HCT116 (cell line): Measurements from ENCODE around the gene PER2. TPM values are rescaled to one million over a fixed set of nuclear protein-coding genes. Genes with fewer than 3 reads are reported as not detected.

Experiments used
- ATAC-seq: fragments of 200-7000 bp; cut with Tn5 transposase; 2 replicates; pipeline ENCODE4 v1.9.1; 2020; ENCODE audit warnings: mild to moderate bottlenecking, moderate library complexity
- BruUV-seq: library from RNA; stranded (reverse); fragments of 400-500 nt; replicated peaks from 2 replicates; lab custom pipeline; 2021; lab: Mats Ljungman, UMichigan
- CTCF ChIA-PET: fragments of 300-600 bp; sonication (Branson Sonifier 250); formaldehyde crosslinking; loops from one replicate; lab custom pipeline; 2021; ENCODE audit warnings: antibody characterized with exemption; lab: Charles Lee
- POLR2A ChIA-PET: fragments of 300-600, 350-600 bp; sonication (Branson Sonifier 250); formaldehyde crosslinking; loops from one replicate; lab custom pipeline; 2021; ENCODE audit warnings: antibody characterized with exemption; lab: Charles Lee
- RAD21 ChIA-PET, 2 experiments: fragments of 300-600 bp; sonication (Branson Sonifier 250); formaldehyde crosslinking; loops; one replicate each; lab custom pipeline; 2023; ENCODE audit warnings: low total read pairs in 2 of 2; ENCODE audit not compliant: uncharacterized antibody in 2 of 2, unreplicated experiment in 2 of 2, low non-redundant PET in 1 of 2; lab: Charles Lee
- DNase-seq: peaks from one replicate; pipeline ENCODE4 v3.0.0-alpha.2; 2010; ENCODE audit warnings: low read depth, low spot score
- H2AFZ ChIP-seq: fragments of 200-600 bp; shearing (Covaris generic), sonication (generic); 2 replicates; pipeline ENCODE4 v1.6.1; 2017; ENCODE audit warnings: low read depth, mixed run types, mixed read lengths, antibody characterized with exemption, low read length; ENCODE audit not compliant: poor library complexity, severe bottlenecking
- H3K27ac ChIP-seq: 2 replicates; pipeline ENCODE4 v1.5.1; 2012; ENCODE audit warnings: low read depth, low read length
- H3K27me3 ChIP-seq: fragments of 200-600 bp; sonication (generic); 2 replicates; pipeline ENCODE4 v1.6.1; 2016; ENCODE audit warnings: mixed run types, low read length, mixed read lengths; ENCODE audit not compliant: insufficient read depth
- H3K36me3 ChIP-seq, 2 experiments: fragments of 200-500 bp in 1 of 2; fragments of 200-600 bp in 1 of 2; sonication (Bioruptor generic) in 1 of 2; sonication (generic) in 1 of 2; 2 replicates each; pipeline versions ENCODE4 v1.5.1 to v1.6.1; 2014 to 2016; ENCODE audit warnings: low read length in 2 of 2, inconsistent platforms in 1 of 2, mixed read lengths in 1 of 2, mixed run types in 1 of 2; ENCODE audit not compliant: insufficient read depth in 2 of 2, control insufficient read depth in 1 of 2
- H3K4me1 ChIP-seq, 2 experiments: fragments of 200-600 bp in 1 of 2; sonication (generic) in 1 of 2; 2 replicates each; pipeline versions ENCODE4 v1.5.1 to v1.6.1; 2012 to 2017; ENCODE audit warnings: low read length in 2 of 2, inconsistent platforms in 1 of 2, mild to moderate bottlenecking in 1 of 2, mixed read lengths in 1 of 2, mixed run types in 1 of 2, moderate library complexity in 1 of 2; ENCODE audit not compliant: insufficient read depth in 2 of 2, control insufficient read depth in 1 of 2
- H3K4me2 ChIP-seq: fragments of 200-600 bp; sonication (generic); 2 replicates; pipeline ENCODE4 v1.6.1; 2017; ENCODE audit warnings: mixed run types, low read length, mixed read lengths
- H3K4me3 ChIP-seq, 2 experiments: fragments of 200-600 bp in 1 of 2; sonication (generic) in 1 of 2; replicated peaks in 1 of 2; 2 replicates each; pipeline ENCODE4 v1.5.1; 2011 to 2016; ENCODE audit warnings: low read length in 2 of 2, control low read depth in 1 of 2, low read depth in 1 of 2, mild to moderate bottlenecking in 1 of 2, mixed read lengths in 1 of 2, mixed run types in 1 of 2
- H3K79me2 ChIP-seq: fragments of 200-600 bp; sonication (generic); 2 replicates; pipeline ENCODE4 v1.6.1; 2017; ENCODE audit warnings: mild to moderate bottlenecking, mixed run types, low read length, moderate library complexity, mixed read lengths; ENCODE audit not compliant: insufficient read depth
- H3K9ac ChIP-seq: fragments of 200-600 bp; sonication (generic); 2 replicates; pipeline ENCODE4 v1.6.1; 2016; ENCODE audit warnings: low read length, mixed read lengths
- H3K9me2 ChIP-seq: fragments of 200-600 bp; sonication (generic), shearing (Covaris generic); 2 replicates; pipeline ENCODE4 v1.6.1; 2017; ENCODE audit warnings: mixed run types, mild to moderate bottlenecking, moderate library complexity; ENCODE audit not compliant: insufficient read depth
- H3K9me3 ChIP-seq, 2 experiments: fragments of 200-500 bp in 1 of 2; fragments of 200-600 bp in 1 of 2; sonication (Bioruptor generic) in 1 of 2; sonication (generic) in 1 of 2; 2 replicates each; pipeline ENCODE4 v1.6.1; 2014 to 2017; ENCODE audit warnings: low read length in 2 of 2, mixed read lengths in 2 of 2, inconsistent platforms in 1 of 2, low read depth in 1 of 2, mild to moderate bottlenecking in 1 of 2, mixed run types in 1 of 2, moderate library complexity in 1 of 2; ENCODE audit not compliant: control insufficient read depth in 1 of 2, insufficient read depth in 1 of 2
- H4K20me1 ChIP-seq: fragments of 200-600 bp; sonication (generic), shearing (Covaris generic); 2 replicates; pipeline ENCODE4 v1.6.1; 2017; ENCODE audit warnings: mixed run types, mild to moderate bottlenecking, moderate library complexity; ENCODE audit not compliant: insufficient read depth
- ATF3 ChIP-seq: IDR thresholded peaks from 2 replicates; pipeline ENCODE4 v1.6.1; 2012
- CEBPB ChIP-seq: IDR thresholded peaks from 2 replicates; pipeline ENCODE4 v1.6.1; 2012; ENCODE audit warnings: low read depth
- CTCF ChIP-seq, 3 experiments: fragments of 200-600 bp in 1 of 3; sonication (generic) in 1 of 3; IDR thresholded peaks in 2 of 3; conservative IDR thresholded peaks in 1 of 3; 2 replicates each; pipeline ENCODE4 v1.5.1; 2012 to 2017; ENCODE audit warnings: low read depth in 2 of 3, low read length in 2 of 3, antibody characterized with exemption in 1 of 3, borderline replicate concordance in 1 of 3, control low read depth in 1 of 3, mild to moderate bottlenecking in 1 of 3, mixed read lengths in 1 of 3, mixed run types in 1 of 3, moderate library complexity in 1 of 3; ENCODE audit not compliant: insufficient read depth in 1 of 3
- EGR1 ChIP-seq: IDR thresholded peaks from 2 replicates; pipeline ENCODE4 v1.6.1; 2012; ENCODE audit warnings: low read depth
- ELF1 ChIP-seq: IDR thresholded peaks from 2 replicates; pipeline ENCODE4 v1.6.1; 2012; ENCODE audit warnings: low read depth, borderline replicate concordance
- EZH2phosphoT487 ChIP-seq: fragments of 200-600 bp; IDR thresholded peaks from 2 replicates; pipeline ENCODE4 v1.6.1; 2018; ENCODE audit warnings: antibody characterized with exemption, borderline replicate concordance
- FOSL1 ChIP-seq: IDR thresholded peaks from 2 replicates; pipeline ENCODE4 v1.6.1; 2012; ENCODE audit warnings: low read depth
- JUND ChIP-seq: IDR thresholded peaks from 2 replicates; pipeline ENCODE4 v1.6.1; 2012
- POLR2A ChIP-seq: IDR thresholded peaks from 2 replicates; pipeline ENCODE4 v1.7.0; 2011; ENCODE audit warnings: borderline replicate concordance; ENCODE audit not compliant: insufficient read depth, insufficient read length; ENCODE audit errors: extremely low read depth
- RAD21 ChIP-seq: IDR thresholded peaks from 2 replicates; pipeline ENCODE4 v1.6.1; 2012; ENCODE audit warnings: low read depth, mild to moderate bottlenecking
- REST ChIP-seq: IDR thresholded peaks from 2 replicates; pipeline ENCODE4 v1.6.1; 2012; ENCODE audit warnings: low read depth
- SIN3A ChIP-seq: IDR thresholded peaks from 2 replicates; pipeline ENCODE4 v1.6.1; 2012; ENCODE audit warnings: low read depth
- SP1 ChIP-seq: IDR thresholded peaks from 2 replicates; pipeline ENCODE4 v1.6.1; 2012; ENCODE audit warnings: low read depth
- SRF ChIP-seq: IDR thresholded peaks from 2 replicates; pipeline ENCODE4 v1.6.1; 2012; ENCODE audit warnings: low read depth
- TCF7L2 ChIP-seq: IDR thresholded peaks from 2 replicates; pipeline ENCODE4 v1.7.0; 2011; ENCODE audit warnings: borderline replicate concordance, inconsistent platforms; ENCODE audit not compliant: insufficient read depth, insufficient read length; ENCODE audit errors: extremely low read depth
- YY1 ChIP-seq: IDR thresholded peaks from 2 replicates; pipeline ENCODE4 v1.6.1; 2011; ENCODE audit warnings: low read length, low read depth, moderate library complexity, mild to moderate bottlenecking; ENCODE audit not compliant: insufficient replicate concordance; ENCODE audit errors: extremely low read depth
- ZBTB33 ChIP-seq: IDR thresholded peaks from 2 replicates; pipeline ENCODE4 v1.6.1; 2011; ENCODE audit warnings: mild to moderate bottlenecking, low read length, moderate library complexity; ENCODE audit not compliant: insufficient replicate concordance; ENCODE audit errors: extremely low read depth
- ZFX ChIP-seq: fragments of 450-650 bp; IDR thresholded peaks from 2 replicates; pipeline ENCODE4 v1.6.1; 2017
- intact Hi-C: fragments of 100-400 bp; cut with micrococcal nuclease; formaldehyde crosslinking; loops from 2 replicates; pipeline ENCODE4 v1.10.0; 2022
- total RNA-seq: library from RNA; stranded (reverse); gene quantifications from one replicate; pipeline ENCODE4 v1.2.1, GENCODE V29; 2021; ENCODE audit not compliant: unreplicated experiment

PER2 gene
- total RNA-seq, 1 experiment from 2014 or later: 18.7 TPM

- intact Hi-C loops: loop anchor here (10.0 kb wide), 1 partner anchor 80 kb away; no protein-coding TSS in a partner anchor
- Histone ChIP-seq H3K9ac (no peak overlapping the region), H3K4me1 (no peaks in the 10 kb centered on the region), H3K36me3 (peaks cover 0 to 8% of the 10 kb centered on the region in 2 experiments; a peak in 1 of 4 replicates), H3K4me2 (no peak overlapping the region), H4K20me1 (no peaks in the 10 kb centered on the region), H3K9me2 (no peaks in the 10 kb centered on the region), H3K4me3 (no peak overlapping the region), H3K27ac (no peak overlapping the region), H2AFZ (no peak overlapping the region), H3K9me3 (no peaks in the 10 kb centered on the region), H3K79me2 (peaks cover 4% of the 10 kb centered on the region; the same call in 1 of the 2 replicates), H3K27me3 (no peaks in the 10 kb centered on the region)
- TF ChIP-seq JUND: no peak
- no peak for TF ChIP-seq CEBPB
- TF ChIP-seq CTCF (IDR thresholded peaks at IDR 0.05 in 2 of 3, conservative IDR thresholded peaks at IDR 0.05 in 1 of 3; ENCODE audit: borderline replicate concordance in 1 of 3, insufficient read depth in 1 of 3, low read depth in 2 of 3, low read length in 2 of 3): no peak
- no peak for TF ChIP-seq REST
- no peak for TF ChIP-seq SP1
- TF ChIP-seq TCF7L2: no peak
- no peak for TF ChIP-seq ELF1
- TF ChIP-seq SIN3A: no peak
- TF ChIP-seq SRF: no peak
- no peak for TF ChIP-seq POLR2A
- TF ChIP-seq ZBTB33: no peak
- no peak for TF ChIP-seq ZFX
- no peak for TF ChIP-seq YY1
- no peak for TF ChIP-seq RAD21
- TF ChIP-seq EGR1: no peak
- no peak for TF ChIP-seq EZH2phosphoT487
- no peak for TF ChIP-seq FOSL1
- TF ChIP-seq ATF3: no peak
- no peak for DNase-seq
- ChIA-PET RAD21 (no interaction called here), POLR2A (no interaction called here), CTCF (no interaction called here)
- no TSS peak for BruUV-seq
- ATAC-seq: no peak
Measured at GRCh38 chr2:238334885-238335284, 46.5 kb upstream of the PER2 start.
